HepG2 (cell line): ENCODE measurements around the gene DDO. TPM values are rescaled to one million over a fixed set of nuclear protein-coding genes. Genes with fewer than 3 reads are reported as not detected.

Experiments used
- ARNT2 ChIP-seq: sonication (generic); formaldehyde crosslinking; IDR thresholded peaks from 2 replicates; pipeline ENCODE4 v1.8.0; 2022; ENCODE audit warnings: mild to moderate bottlenecking, low read depth, missing genetic modification reagents, moderate library complexity
- ATF7-NPFF ChIP-seq: sonication (generic); formaldehyde crosslinking; IDR thresholded peaks from 2 replicates; pipeline ENCODE4 v1.8.1; 2023; ENCODE audit warnings: mild to moderate bottlenecking, low read depth, missing genetic modification reagents, moderate library complexity
- CENPT ChIP-seq: sonication (generic); formaldehyde crosslinking; IDR thresholded peaks from 2 replicates; pipeline ENCODE4 v1.8.0; 2022; ENCODE audit warnings: low read depth, mild to moderate bottlenecking, moderate library complexity, missing genetic modification reagents
- KDM4B ChIP-seq: sonication (generic); formaldehyde crosslinking; IDR thresholded peaks from 2 replicates; pipeline ENCODE4 v1.4.0; 2020; ENCODE audit warnings: missing genetic modification reagents
- KLF12 ChIP-seq: sonication (generic); formaldehyde crosslinking; IDR thresholded peaks from 2 replicates; pipeline ENCODE4 v1.4.0; 2020; ENCODE audit warnings: missing genetic modification reagents, borderline replicate concordance
- PHF21A ChIP-seq: sonication (generic); formaldehyde crosslinking; IDR thresholded peaks from 2 replicates; pipeline ENCODE4 v1.5.0; 2020; ENCODE audit warnings: mild to moderate bottlenecking, missing genetic modification reagents
- PRMT3 ChIP-seq: sonication (generic); formaldehyde crosslinking; IDR thresholded peaks from 2 replicates; pipeline ENCODE4 v1.8.1; 2022; ENCODE audit warnings: low read depth, mild to moderate bottlenecking, moderate library complexity, missing genetic modification reagents, borderline replicate concordance
- SNRNP70 ChIP-seq: fragments of 200-400 bp; formaldehyde crosslinking; IDR thresholded peaks from 2 replicates; pipeline ENCODE4 v1.6.1; 2017; ENCODE audit warnings: mild to moderate bottlenecking, low read depth, low read length, moderate library complexity
- SOX5 ChIP-seq: IDR thresholded peaks from 2 replicates; pipeline ENCODE4 v1.6.1; 2016; ENCODE audit warnings: borderline replicate concordance
- TAF1 ChIP-seq: sonication (generic); formaldehyde crosslinking; IDR thresholded peaks from 2 replicates; pipeline ENCODE4 v1.4.0; 2020; ENCODE audit warnings: missing genetic modification reagents
- ZBTB1 ChIP-seq: sonication (generic); formaldehyde crosslinking; IDR thresholded peaks from 2 replicates; pipeline ENCODE4 v1.4.0; 2020; ENCODE audit warnings: missing genetic modification reagents, borderline replicate concordance
- ZBTB8A ChIP-seq: sonication (generic); formaldehyde crosslinking; IDR thresholded peaks from 2 replicates; pipeline ENCODE4 v1.4.0; 2020; ENCODE audit warnings: mild to moderate bottlenecking, low read depth, missing genetic modification reagents, borderline replicate concordance
- ZKSCAN8 ChIP-seq: IDR thresholded peaks from 2 replicates; pipeline ENCODE4 v1.6.1; 2016; ENCODE audit warnings: borderline replicate concordance, missing genetic modification reagents, missing compliant biosample characterization
- ZNF207 ChIP-seq: fragments of 450-650 bp; IDR thresholded peaks from 2 replicates; pipeline ENCODE4 v1.6.1; 2016; ENCODE audit warnings: antibody characterized with exemption, borderline replicate concordance
- ZNF274 ChIP-seq: sonication (generic); formaldehyde crosslinking; IDR thresholded peaks from 2 replicates; pipeline ENCODE4 v1.5.1; 2020; ENCODE audit warnings: mild to moderate bottlenecking, missing genetic modification reagents
- ZNF431 ChIP-seq: sonication (generic); formaldehyde crosslinking; IDR thresholded peaks from 2 replicates; pipeline ENCODE4 v1.9.0; 2022; ENCODE audit warnings: missing genetic modification reagents, low read depth, mild to moderate bottlenecking, borderline replicate concordance
- ZNF616 ChIP-seq: sonication (generic); formaldehyde crosslinking; IDR thresholded peaks from 2 replicates; pipeline ENCODE4 v1.5.0; 2020; ENCODE audit warnings: low read depth, mild to moderate bottlenecking, missing genetic modification reagents
- ZNF619 ChIP-seq: sonication (generic); formaldehyde crosslinking; IDR thresholded peaks from 2 replicates; pipeline ENCODE4 v1.4.0; 2020; ENCODE audit warnings: mild to moderate bottlenecking, missing genetic modification reagents
- polyA plus RNA-seq, 8 experiments: library from polyadenylated mRNA; depleted of rRNA in 3 of 8; stranded (reverse) in 7 of 8; unstranded in 1 of 8; fragments of >200 nt; fragmentation: Illumina TruSeq in 4 of 8; extraction: Trizol in 4 of 8; gene quantifications; 2 replicates each; pipeline versions ENCODE4 v1.2.1 to v1.2.3, GENCODE V29; 2011 to 2016; ENCODE audit warnings: low read depth in 4 of 8, missing spikeins in 1 of 8, mixed read lengths in 1 of 8; ENCODE audit not compliant: insufficient read depth in 1 of 8
- total RNA-seq, 5 experiments: library from RNA; depleted of rRNA; stranded (reverse); fragments of >200 nt; fragmentation: Illumina TruSeq; extraction: Trizol; gene quantifications; 2 replicates each; pipeline ENCODE4 v1.2.3, GENCODE V29; 2016; ENCODE audit warnings: low read depth in 1 of 5
- TF ChIP-seq, protein P1 (sequence below): sonication (generic); formaldehyde crosslinking; IDR thresholded peaks from 2 replicates; pipeline ENCODE4 v1.5.0; 2020; ENCODE audit warnings: missing genetic modification reagents
- TF ChIP-seq, protein P2 (sequence below): IDR thresholded peaks from 2 replicates; pipeline ENCODE4 v1.6.1; 2016; ENCODE audit warnings: mild to moderate bottlenecking, missing biosample characterization, missing genetic modification reagents
- TF ChIP-seq, protein P3 (sequence below): sonication (generic); formaldehyde crosslinking; IDR thresholded peaks from 2 replicates; pipeline ENCODE4 v1.5.0; 2020; ENCODE audit warnings: missing genetic modification reagents, mild to moderate bottlenecking, borderline replicate concordance
- TF ChIP-seq, protein P4 (sequence below): sonication (generic); formaldehyde crosslinking; IDR thresholded peaks from 2 replicates; pipeline ENCODE4 v1.9.0; 2021; ENCODE audit warnings: mild to moderate bottlenecking, missing genetic modification reagents

DDO gene
- total and polyA plus RNA-seq, 2 of the 13 experiments (the other 11 are each of a cell fraction or from before 2014, with no cell fraction given) = 6.1 to 10.3 TPM

DNA sequence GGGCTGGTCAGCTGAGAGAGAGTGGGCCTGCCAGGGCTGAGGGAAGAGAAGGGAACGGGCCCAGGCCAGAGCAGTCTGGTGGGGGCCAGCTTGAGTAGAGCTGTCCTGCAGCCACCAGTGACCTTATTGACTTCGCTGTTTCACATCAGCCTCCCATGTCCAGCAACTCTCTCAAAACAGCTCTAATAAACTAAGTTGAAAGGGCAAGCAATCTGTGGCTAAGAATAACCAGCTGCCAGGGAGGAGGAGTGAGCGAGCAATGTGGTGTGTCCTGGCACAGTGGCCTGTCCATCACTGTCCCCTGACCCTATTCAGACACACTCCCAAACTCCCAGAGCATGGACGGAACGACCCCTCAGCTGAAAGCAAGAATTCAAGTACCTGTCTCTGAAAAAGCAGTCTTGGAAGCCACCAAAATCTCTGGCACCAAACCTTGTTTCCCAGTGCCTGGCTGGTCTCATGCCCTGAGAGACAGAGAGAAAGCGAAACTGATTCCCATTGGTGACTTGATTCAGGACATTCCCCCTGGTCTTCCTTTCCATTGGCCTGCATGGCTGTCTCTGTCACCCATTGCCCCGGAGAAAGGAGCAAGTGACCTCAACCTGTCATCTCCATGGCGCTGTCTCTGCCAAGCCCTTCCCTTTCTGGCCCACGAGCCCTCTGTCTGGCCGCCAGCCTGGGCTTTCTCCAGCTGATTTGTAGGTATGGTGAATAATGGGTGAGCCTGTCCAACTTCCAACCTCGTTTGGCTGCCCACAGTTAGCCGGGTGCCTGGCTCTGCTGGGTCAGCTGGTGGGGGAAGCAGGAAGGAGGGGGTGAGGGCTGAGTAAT, at the start of gene DDO (continued):
- TF ChIP-seq ZNF619 (CRISPR knock-in tag) (no peak; the same call in 1 of the 2 replicates), SOX5 (CRISPR knock-in tag) (no peak), ZNF616 (CRISPR knock-in tag) (no peak), CENPT (CRISPR knock-in tag) (no peak), PRMT3 (CRISPR knock-in tag) (no peak), ARNT2 (CRISPR knock-in tag) (no peak), SNRNP70 (no peak), ZKSCAN8 (CRISPR knock-in tag) (no peak), ZBTB1 (CRISPR knock-in tag) (no peak), KLF12 (CRISPR knock-in tag) (no peak), ZNF274 (CRISPR knock-in tag) (no peak), KDM4B (CRISPR knock-in tag) (no peak), PHF21A (peak; percentile 92), ZNF431 (CRISPR knock-in tag) (no peak), ZBTB8A (no peak), TAF1 (peak; percentile 6; the same call in 1 of the 2 replicates), ZNF207 (no peak), ATF7-NPFF (CRISPR knock-in tag) (no peak)
- TF ChIP-seq, protein P1, sequence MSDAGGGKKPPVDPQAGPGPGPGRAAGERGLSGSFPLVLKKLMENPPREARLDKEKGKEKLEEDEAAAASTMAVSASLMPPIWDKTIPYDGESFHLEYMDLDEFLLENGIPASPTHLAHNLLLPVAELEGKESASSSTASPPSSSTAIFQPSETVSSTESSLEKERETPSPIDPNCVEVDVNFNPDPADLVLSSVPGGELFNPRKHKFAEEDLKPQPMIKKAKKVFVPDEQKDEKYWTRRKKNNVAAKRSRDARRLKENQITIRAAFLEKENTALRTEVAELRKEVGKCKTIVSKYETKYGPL (CRISPR knock-in tag) = no peak
- TF ChIP-seq, protein P2, sequence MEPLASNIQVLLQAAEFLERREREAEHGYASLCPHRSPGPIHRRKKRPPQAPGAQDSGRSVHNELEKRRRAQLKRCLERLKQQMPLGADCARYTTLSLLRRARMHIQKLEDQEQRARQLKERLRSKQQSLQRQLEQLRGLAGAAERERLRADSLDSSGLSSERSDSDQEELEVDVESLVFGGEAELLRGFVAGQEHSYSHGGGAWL (CRISPR knock-in tag) = no peak
- TF ChIP-seq, protein P3, sequence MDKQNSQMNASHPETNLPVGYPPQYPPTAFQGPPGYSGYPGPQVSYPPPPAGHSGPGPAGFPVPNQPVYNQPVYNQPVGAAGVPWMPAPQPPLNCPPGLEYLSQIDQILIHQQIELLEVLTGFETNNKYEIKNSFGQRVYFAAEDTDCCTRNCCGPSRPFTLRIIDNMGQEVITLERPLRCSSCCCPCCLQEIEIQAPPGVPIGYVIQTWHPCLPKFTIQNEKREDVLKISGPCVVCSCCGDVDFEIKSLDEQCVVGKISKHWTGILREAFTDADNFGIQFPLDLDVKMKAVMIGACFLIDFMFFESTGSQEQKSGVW (CRISPR knock-in tag) = no peak
- TF ChIP-seq, protein P4, sequence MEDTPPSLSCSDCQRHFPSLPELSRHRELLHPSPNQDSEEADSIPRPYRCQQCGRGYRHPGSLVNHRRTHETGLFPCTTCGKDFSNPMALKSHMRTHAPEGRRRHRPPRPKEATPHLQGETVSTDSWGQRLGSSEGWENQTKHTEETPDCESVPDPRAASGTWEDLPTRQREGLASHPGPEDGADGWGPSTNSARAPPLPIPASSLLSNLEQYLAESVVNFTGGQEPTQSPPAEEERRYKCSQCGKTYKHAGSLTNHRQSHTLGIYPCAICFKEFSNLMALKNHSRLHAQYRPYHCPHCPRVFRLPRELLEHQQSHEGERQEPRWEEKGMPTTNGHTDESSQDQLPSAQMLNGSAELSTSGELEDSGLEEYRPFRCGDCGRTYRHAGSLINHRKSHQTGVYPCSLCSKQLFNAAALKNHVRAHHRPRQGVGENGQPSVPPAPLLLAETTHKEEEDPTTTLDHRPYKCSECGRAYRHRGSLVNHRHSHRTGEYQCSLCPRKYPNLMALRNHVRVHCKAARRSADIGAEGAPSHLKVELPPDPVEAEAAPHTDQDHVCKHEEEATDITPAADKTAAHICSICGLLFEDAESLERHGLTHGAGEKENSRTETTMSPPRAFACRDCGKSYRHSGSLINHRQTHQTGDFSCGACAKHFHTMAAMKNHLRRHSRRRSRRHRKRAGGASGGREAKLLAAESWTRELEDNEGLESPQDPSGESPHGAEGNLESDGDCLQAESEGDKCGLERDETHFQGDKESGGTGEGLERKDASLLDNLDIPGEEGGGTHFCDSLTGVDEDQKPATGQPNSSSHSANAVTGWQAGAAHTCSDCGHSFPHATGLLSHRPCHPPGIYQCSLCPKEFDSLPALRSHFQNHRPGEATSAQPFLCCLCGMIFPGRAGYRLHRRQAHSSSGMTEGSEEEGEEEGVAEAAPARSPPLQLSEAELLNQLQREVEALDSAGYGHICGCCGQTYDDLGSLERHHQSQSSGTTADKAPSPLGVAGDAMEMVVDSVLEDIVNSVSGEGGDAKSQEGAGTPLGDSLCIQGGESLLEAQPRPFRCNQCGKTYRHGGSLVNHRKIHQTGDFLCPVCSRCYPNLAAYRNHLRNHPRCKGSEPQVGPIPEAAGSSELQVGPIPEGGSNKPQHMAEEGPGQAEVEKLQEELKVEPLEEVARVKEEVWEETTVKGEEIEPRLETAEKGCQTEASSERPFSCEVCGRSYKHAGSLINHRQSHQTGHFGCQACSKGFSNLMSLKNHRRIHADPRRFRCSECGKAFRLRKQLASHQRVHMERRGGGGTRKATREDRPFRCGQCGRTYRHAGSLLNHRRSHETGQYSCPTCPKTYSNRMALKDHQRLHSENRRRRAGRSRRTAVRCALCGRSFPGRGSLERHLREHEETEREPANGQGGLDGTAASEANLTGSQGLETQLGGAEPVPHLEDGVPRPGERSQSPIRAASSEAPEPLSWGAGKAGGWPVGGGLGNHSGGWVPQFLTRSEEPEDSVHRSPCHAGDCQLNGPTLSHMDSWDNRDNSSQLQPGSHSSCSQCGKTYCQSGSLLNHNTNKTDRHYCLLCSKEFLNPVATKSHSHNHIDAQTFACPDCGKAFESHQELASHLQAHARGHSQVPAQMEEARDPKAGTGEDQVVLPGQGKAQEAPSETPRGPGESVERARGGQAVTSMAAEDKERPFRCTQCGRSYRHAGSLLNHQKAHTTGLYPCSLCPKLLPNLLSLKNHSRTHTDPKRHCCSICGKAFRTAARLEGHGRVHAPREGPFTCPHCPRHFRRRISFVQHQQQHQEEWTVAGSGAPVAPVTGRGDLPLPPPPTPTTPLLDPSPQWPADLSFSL (CRISPR knock-in tag) = no peak
